Measurements from ENCODE around the gene WBP2.

DNA sequence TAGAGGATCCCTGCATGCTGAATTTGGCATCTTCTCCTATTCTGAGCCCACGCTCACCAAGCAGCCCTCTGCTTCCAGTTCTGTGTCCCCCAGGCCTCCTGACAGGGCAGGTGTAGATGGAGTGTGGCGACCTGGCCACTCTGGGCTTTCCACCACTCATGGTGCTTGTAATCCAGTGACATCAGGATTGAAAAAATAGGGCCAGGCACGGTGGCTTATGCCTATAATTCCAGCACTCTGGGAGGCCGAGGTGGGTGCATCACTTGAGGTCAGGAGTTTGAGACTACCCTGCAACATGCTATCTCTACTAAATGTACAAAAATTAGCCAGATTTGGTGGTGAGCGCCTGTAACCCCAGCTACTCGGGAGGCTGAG is 41.1 kb downstream of the WBP2 start:
- TF ChIP-seq, protein P1, sequence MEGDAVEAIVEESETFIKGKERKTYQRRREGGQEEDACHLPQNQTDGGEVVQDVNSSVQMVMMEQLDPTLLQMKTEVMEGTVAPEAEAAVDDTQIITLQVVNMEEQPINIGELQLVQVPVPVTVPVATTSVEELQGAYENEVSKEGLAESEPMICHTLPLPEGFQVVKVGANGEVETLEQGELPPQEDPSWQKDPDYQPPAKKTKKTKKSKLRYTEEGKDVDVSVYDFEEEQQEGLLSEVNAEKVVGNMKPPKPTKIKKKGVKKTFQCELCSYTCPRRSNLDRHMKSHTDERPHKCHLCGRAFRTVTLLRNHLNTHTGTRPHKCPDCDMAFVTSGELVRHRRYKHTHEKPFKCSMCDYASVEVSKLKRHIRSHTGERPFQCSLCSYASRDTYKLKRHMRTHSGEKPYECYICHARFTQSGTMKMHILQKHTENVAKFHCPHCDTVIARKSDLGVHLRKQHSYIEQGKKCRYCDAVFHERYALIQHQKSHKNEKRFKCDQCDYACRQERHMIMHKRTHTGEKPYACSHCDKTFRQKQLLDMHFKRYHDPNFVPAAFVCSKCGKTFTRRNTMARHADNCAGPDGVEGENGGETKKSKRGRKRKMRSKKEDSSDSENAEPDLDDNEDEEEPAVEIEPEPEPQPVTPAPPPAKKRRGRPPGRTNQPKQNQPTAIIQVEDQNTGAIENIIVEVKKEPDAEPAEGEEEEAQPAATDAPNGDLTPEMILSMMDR (conservative IDR thresholded peaks at IDR 0.05; ENCODE audit: low read length), result no peak
- no peak for TF ChIP-seq EZH2phosphoT487 (IDR thresholded peaks at IDR 0.05; ENCODE audit: borderline replicate concordance, low read depth, low read length)

Measured in OCI-LY7 (cell line).